ENCODE measurements around the gene RDX.
A peak's percentile ranks its signal among the peaks of the same experiment; 100 is the strongest.

The RDX gene

GRCh38 chr11:110296226-110297075 is at the start of gene RDX:
TSS of gene RDX (minus strand) at chr11:110296614. CDS start at chr11:110279692, 16,922 bp downstream.
- peak; percentile 7; the same call in 1 of the 2 replicates for TF ChIP-seq CTCF (IDR thresholded peaks at IDR 0.05; ENCODE audit: borderline replicate concordance, insufficient read depth, low read depth, low read length)
- H3K4me3 ChIP-seq (ENCODE audit: low read depth, low read length), result peak within 1 kb of the TSS; percentile 92

GRCh38 chr11:110345743-110346142 is 49.3 kb upstream of the RDX start:
- H3K4me3 ChIP-seq (ENCODE audit: low read depth, low read length), result no peak overlapping the region
- TF ChIP-seq CTCF (IDR thresholded peaks at IDR 0.05; ENCODE audit: borderline replicate concordance, insufficient read depth, low read depth, low read length), result no peak

GRCh38 chr11:110340436-110340835 is 44.0 kb upstream of the RDX start:
- no peak for TF ChIP-seq CTCF (IDR thresholded peaks at IDR 0.05; ENCODE audit: borderline replicate concordance, insufficient read depth, low read depth, low read length)

GRCh38 chr11:110339456-110340250 is 43.2 kb upstream of the RDX start:
- TF ChIP-seq CTCF (IDR thresholded peaks at IDR 0.05; ENCODE audit: borderline replicate concordance, insufficient read depth, low read depth, low read length), result no peak

More at GRCh38 chr11:110340436-110340835, 44.0 kb upstream of the RDX start:
- H3K4me3 ChIP-seq (ENCODE audit: low read depth, low read length), result no peak overlapping the region

GRCh38 chr11:110338684-110339083 is 42.3 kb upstream of the RDX start:
- no peak for TF ChIP-seq CTCF (IDR thresholded peaks at IDR 0.05; ENCODE audit: borderline replicate concordance, insufficient read depth, low read depth, low read length)
- no peak overlapping the region for H3K4me3 ChIP-seq (ENCODE audit: low read depth, low read length)

More at GRCh38 chr11:110339456-110340250, 43.2 kb upstream of the RDX start:
- H3K4me3 ChIP-seq (ENCODE audit: low read depth, low read length), result no peak overlapping the region

GRCh38 chr11:110337570-110338193 is 41.3 kb upstream of the RDX start:
- H3K4me3 ChIP-seq (ENCODE audit: low read depth, low read length), result no peak overlapping the region
- no peak for TF ChIP-seq CTCF (IDR thresholded peaks at IDR 0.05; ENCODE audit: borderline replicate concordance, insufficient read depth, low read depth, low read length)
